Endothelial cell of umbilical vein (primary cell): ENCODE data around the gene ESPNL. TPM values are rescaled to one million over a fixed set of nuclear protein-coding genes. Genes with fewer than 3 reads are reported as not detected.

ENCODE experiments used
- BruUV-seq: library from RNA; stranded (reverse); fragments of 400-500 nt; replicated peaks from 2 replicates; lab custom pipeline; 2021; lab: Mats Ljungman, UMichigan
- CTCF ChIA-PET: fragments of 300-600, 350-600 bp; sonication (Branson Sonifier 250); formaldehyde crosslinking; loops from one replicate; lab custom pipeline; 2021; ENCODE audit warnings: antibody characterized with exemption, inconsistent platforms; lab: Charles Lee
- POLR2A ChIA-PET: fragments of 300-600, 350-600 bp; sonication (Branson Sonifier 250); formaldehyde crosslinking; loops from one replicate; lab custom pipeline; 2021; ENCODE audit warnings: antibody characterized with exemption, inconsistent platforms; lab: Charles Lee
- DNase-seq: peaks from one replicate; pipeline ENCODE4 v3.0.0-alpha.2; 2011; ENCODE audit warnings: low read depth, low spot score
- FAIRE-seq: peaks from 2 replicates; lab custom pipeline; 2011; peaks lifted over from hg19 to GRCh38; lab: Jason Lieb, UNC
- H2AFZ ChIP-seq: 2 replicates; pipeline ENCODE4 v1.6.0; 2012; ENCODE audit warnings: low read depth, low read length, control low read depth, inconsistent platforms
- H3K27ac ChIP-seq: 2 replicates; pipeline ENCODE4 v1.5.1; 2011; ENCODE audit warnings: low read depth, mild to moderate bottlenecking, control low read depth, low read length, moderate library complexity; ENCODE audit not compliant: insufficient read depth
- H3K27me3 ChIP-seq, 2 experiments: 2 replicates each; pipeline versions ENCODE4 v1.6.0 to v1.6.1; 2011; ENCODE audit warnings: low read length in 2 of 2, mixed read lengths in 1 of 2; ENCODE audit not compliant: control insufficient read depth in 2 of 2, insufficient read depth in 2 of 2
- H3K36me3 ChIP-seq, 2 experiments: 2 replicates in 1 of 2; 3 replicates in 1 of 2; pipeline ENCODE4 v1.5.1; 2011; ENCODE audit warnings: low read length in 2 of 2, mild to moderate bottlenecking in 1 of 2, moderate library complexity in 1 of 2; ENCODE audit not compliant: control insufficient read depth in 2 of 2, insufficient read depth in 2 of 2; ENCODE audit errors: extremely low read depth in 1 of 2
- H3K4me1 ChIP-seq: 3 replicates; pipeline ENCODE4 v1.5.1; 2011; ENCODE audit warnings: mild to moderate bottlenecking, low read length; ENCODE audit not compliant: control insufficient read depth, insufficient read depth; ENCODE audit errors: extremely low read depth
- H3K4me2 ChIP-seq: 2 replicates; pipeline ENCODE4 v1.6.1; 2011; ENCODE audit warnings: low read length, control low read depth, mixed read lengths; ENCODE audit not compliant: insufficient read depth
- H3K4me3 ChIP-seq, 3 experiments: fragments of 200-600 bp in 1 of 3; sonication (generic), shearing (Covaris generic) in 1 of 3; replicated peaks in 1 of 3; 2 replicates each; pipeline ENCODE4 v1.5.1; 2011 to 2016; ENCODE audit warnings: control low read depth in 3 of 3, low read length in 3 of 3, mild to moderate bottlenecking in 2 of 3, inconsistent platforms in 1 of 3, low read depth in 1 of 3, moderate library complexity in 1 of 3; ENCODE audit not compliant: insufficient read depth in 1 of 3
- H3K79me2 ChIP-seq: 2 replicates; pipeline ENCODE4 v1.6.0; 2012; ENCODE audit warnings: low read length, inconsistent platforms; ENCODE audit not compliant: control insufficient read depth, insufficient read depth
- H3K9ac ChIP-seq: replicated peaks from 2 replicates; pipeline ENCODE3; 2011; ENCODE audit warnings: low read length, control low read depth; ENCODE audit not compliant: insufficient read depth; ENCODE audit errors: extremely low read depth
- H3K9me1 ChIP-seq: replicated peaks from 3 replicates; pipeline ENCODE4 v1.6.0; 2011; ENCODE audit warnings: mild to moderate bottlenecking, low read length; ENCODE audit not compliant: control insufficient read depth, insufficient read depth; ENCODE audit errors: extremely low read depth
- H3K9me3 ChIP-seq: replicated peaks from 2 replicates; pipeline ENCODE4 v1.5.1; 2012; ENCODE audit warnings: low read length, inconsistent platforms; ENCODE audit not compliant: control insufficient read depth, insufficient read depth
- H4K20me1 ChIP-seq: replicated peaks from 2 replicates; pipeline ENCODE3; 2011; ENCODE audit warnings: mild to moderate bottlenecking, low read length; ENCODE audit not compliant: control insufficient read depth, insufficient read depth; ENCODE audit errors: extremely low read depth
- EZH2 ChIP-seq: IDR thresholded peaks from 2 replicates; pipeline ENCODE4 v1.6.1; 2012; ENCODE audit warnings: borderline replicate concordance, low read depth, mild to moderate bottlenecking, moderate library complexity, low read length, inconsistent platforms; ENCODE audit not compliant: severe bottlenecking
- FOS ChIP-seq: IDR thresholded peaks from 2 replicates; pipeline ENCODE4 v1.6.1; 2011; ENCODE audit warnings: mild to moderate bottlenecking, low read length, moderate library complexity, borderline replicate concordance; ENCODE audit not compliant: insufficient read depth
- GATA2 ChIP-seq: IDR thresholded peaks from 2 replicates; pipeline ENCODE4 v1.7.0; 2011; ENCODE audit warnings: low read depth, mild to moderate bottlenecking, moderate library complexity, mixed read lengths, low read length; ENCODE audit not compliant: insufficient read length, insufficient read depth
- JUN ChIP-seq: IDR thresholded peaks from 2 replicates; pipeline ENCODE4 v1.6.1; 2011; ENCODE audit warnings: borderline replicate concordance, low read depth; ENCODE audit not compliant: insufficient read length, insufficient read depth
- MYC ChIP-seq: IDR thresholded peaks from one replicate; pipeline ENCODE4 v1.6.1; 2011; ENCODE audit warnings: mild to moderate bottlenecking, low read depth, low read length
- POLR2A ChIP-seq: IDR thresholded peaks from 2 replicates; pipeline ENCODE4 v1.6.1; 2012; ENCODE audit warnings: low read depth, mild to moderate bottlenecking, control low read depth, low read length
- POLR2AphosphoS5 ChIP-seq: IDR thresholded peaks from 2 replicates; pipeline ENCODE4 v1.6.1; 2012; ENCODE audit warnings: low read depth, mild to moderate bottlenecking, control low read depth, low read length, moderate library complexity; ENCODE audit not compliant: insufficient read depth
- dilution Hi-C: fragments of 300-500 bp; cut with MboI; formaldehyde crosslinking; loops from one replicate; pipeline ENCODE4 v1.15.0; 2019; ENCODE audit warnings: low sequenced_read_pairs; ENCODE audit not compliant: extremely low pct_ligation_motif_present
- intact Hi-C: fragments of 100-400 bp; cut with micrococcal nuclease; formaldehyde crosslinking; loops from one replicate; pipeline ENCODE4 v1.10.0; 2022
- polyA plus RNA-seq, 4 experiments: library from polyadenylated mRNA; depleted of rRNA in 3 of 4; stranded (reverse) in 3 of 4; unstranded in 1 of 4; fragments of >200 nt; gene quantifications; 2 replicates each; pipeline versions ENCODE4 v1.2.1 to v1.2.3, GENCODE V29; 2011 to 2012; ENCODE audit warnings: missing spikeins in 1 of 4
- total RNA-seq: library from RNA; stranded (reverse); gene quantifications from 2 replicates; pipeline ENCODE4 v1.2.3, GENCODE V29; 2021
- TF ChIP-seq, protein P1 (sequence below), 2 donors: IDR thresholded peaks; 1 replicate in 1 of 2; 2 replicates in 1 of 2; pipeline ENCODE4 v1.5.1; 2011; ENCODE audit warnings: low read length in 2 of 2, mild to moderate bottlenecking in 2 of 2, moderate library complexity in 2 of 2, control low read depth in 1 of 2, inconsistent platforms in 1 of 2, low read depth in 1 of 2; ENCODE audit not compliant: insufficient read depth in 1 of 2; ENCODE audit errors: extremely low read depth in 1 of 2
- TF ChIP-seq, protein P2 (sequence below): IDR thresholded peaks from 2 replicates; pipeline ENCODE4 v1.6.1; 2011; ENCODE audit not compliant: insufficient read depth, insufficient read length

Gene ESPNL
- total and polyA plus RNA-seq, 2 donors (not counting 3 experiments of a cell fraction or from before 2014, with no cell fraction given) = not detected

DNA sequence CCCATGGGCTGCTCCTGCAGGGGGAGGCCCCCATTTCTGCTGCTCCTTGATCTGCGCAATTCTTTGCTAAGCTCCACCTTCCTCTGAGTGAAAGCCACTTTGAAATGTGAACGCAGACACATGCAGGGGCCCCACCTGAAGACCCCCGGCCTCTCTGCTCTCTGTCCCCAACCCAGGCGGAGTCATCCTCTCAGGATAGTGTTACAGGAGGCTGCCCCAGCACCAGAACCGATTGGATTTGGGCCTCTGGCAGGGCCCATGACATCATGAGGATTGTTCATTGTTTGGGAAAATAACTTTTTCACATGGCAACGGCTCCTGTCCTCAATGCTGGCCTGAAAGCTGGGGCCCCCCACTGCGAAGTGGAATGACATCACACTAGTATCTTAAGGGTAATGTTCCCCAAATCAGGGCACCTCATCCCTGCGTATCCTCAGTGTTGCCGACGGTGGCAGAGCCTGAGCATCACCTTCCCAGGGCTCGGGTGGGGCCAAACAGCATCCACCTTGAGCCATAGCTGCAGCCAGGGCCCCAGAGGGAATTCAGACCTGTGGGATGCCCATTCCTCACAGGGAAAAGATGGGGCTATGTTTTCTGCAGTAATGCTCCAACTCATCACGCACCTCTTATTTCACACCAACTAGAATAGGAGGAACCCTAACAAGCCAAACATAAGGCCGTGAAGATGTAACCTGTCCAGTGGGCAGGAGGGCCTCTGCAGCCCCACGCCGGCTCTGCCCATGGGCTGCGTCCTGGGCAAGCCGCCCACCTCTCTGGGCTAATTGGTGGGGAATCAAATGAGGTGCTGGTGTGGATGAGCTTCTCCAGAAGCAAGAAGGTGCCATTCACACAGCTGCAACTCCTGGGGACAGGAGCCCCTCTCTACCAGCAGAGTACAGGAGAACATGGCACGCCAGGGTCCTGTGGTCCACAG lies 55.9 kb downstream of the ESPNL start:
- H3K9ac ChIP-seq = no peak overlapping the region
- DNase-seq = no peak
- no peak for FAIRE-seq
- POLR2A ChIA-PET = no interaction called here
- H3K79me2 ChIP-seq = no peaks in the 10 kb centered on the region
- dilution Hi-C loops = no loop called here
- no peak for TF ChIP-seq FOS
- TF ChIP-seq GATA2 = no peak
- TF ChIP-seq, protein P1, sequence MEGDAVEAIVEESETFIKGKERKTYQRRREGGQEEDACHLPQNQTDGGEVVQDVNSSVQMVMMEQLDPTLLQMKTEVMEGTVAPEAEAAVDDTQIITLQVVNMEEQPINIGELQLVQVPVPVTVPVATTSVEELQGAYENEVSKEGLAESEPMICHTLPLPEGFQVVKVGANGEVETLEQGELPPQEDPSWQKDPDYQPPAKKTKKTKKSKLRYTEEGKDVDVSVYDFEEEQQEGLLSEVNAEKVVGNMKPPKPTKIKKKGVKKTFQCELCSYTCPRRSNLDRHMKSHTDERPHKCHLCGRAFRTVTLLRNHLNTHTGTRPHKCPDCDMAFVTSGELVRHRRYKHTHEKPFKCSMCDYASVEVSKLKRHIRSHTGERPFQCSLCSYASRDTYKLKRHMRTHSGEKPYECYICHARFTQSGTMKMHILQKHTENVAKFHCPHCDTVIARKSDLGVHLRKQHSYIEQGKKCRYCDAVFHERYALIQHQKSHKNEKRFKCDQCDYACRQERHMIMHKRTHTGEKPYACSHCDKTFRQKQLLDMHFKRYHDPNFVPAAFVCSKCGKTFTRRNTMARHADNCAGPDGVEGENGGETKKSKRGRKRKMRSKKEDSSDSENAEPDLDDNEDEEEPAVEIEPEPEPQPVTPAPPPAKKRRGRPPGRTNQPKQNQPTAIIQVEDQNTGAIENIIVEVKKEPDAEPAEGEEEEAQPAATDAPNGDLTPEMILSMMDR (IDR thresholded peaks at IDR 0.05; ENCODE audit: extremely low read depth in 1 of 2, insufficient read depth in 1 of 2, low read depth in 1 of 2, low read length in 2 of 2) = no peak
- TF ChIP-seq MYC = no peak
- TF ChIP-seq JUN = no peak
- TF ChIP-seq POLR2AphosphoS5 = no peak
- TF ChIP-seq EZH2 = no peak
- TF ChIP-seq, protein P2, sequence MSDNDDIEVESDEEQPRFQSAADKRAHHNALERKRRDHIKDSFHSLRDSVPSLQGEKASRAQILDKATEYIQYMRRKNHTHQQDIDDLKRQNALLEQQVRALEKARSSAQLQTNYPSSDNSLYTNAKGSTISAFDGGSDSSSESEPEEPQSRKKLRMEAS = no peak
- TF ChIP-seq POLR2A = no peak
- H2AFZ ChIP-seq = no peak overlapping the region
- no peaks in the 10 kb centered on the region for H3K9me1 ChIP-seq
- BruUV-seq = no TSS peak
- no peaks in the 10 kb centered on the region for H3K36me3 ChIP-seq
- peaks cover 0 to 3% of the 10 kb centered on the region in 2 experiments for H3K27me3 ChIP-seq
- H4K20me1 ChIP-seq = no peaks in the 10 kb centered on the region
- CTCF ChIA-PET = interaction anchor here (1.6 kb wide), 1 partner anchor 108 kb away, joined by 4 read pairs; no protein-coding TSS in a partner anchor
- intact Hi-C loops = no loop called here
- H3K27ac ChIP-seq = no peak overlapping the region
- no peak overlapping the region for H3K4me3 ChIP-seq
- H3K4me1 ChIP-seq = no peaks in the 10 kb centered on the region
- H3K4me2 ChIP-seq = no peak overlapping the region
- H3K9me3 ChIP-seq = no peaks in the 10 kb centered on the region
